A549 treated with Hydrocortisone at 1 μM for 4 hours (cell line): ENCODE measurements around the gene NAMPT. TPM values are rescaled to one million over a fixed set of nuclear protein-coding genes. Genes with fewer than 3 reads are reported as not detected.

Experiments
- total RNA-seq: library from RNA; stranded (reverse); fragments of 200-300 nt; extraction: Qiagen RNA extraction; gene quantifications from 5 replicates; pipeline ENCODE4 v1.2.3, GENCODE V29; 2022

Gene NAMPT
- 110 to 204 TPM (median 125 TPM) in 5 replicates for total RNA-seq

GRCh38 chr7:106284714-106285050 lies at the start of gene NAMPT:
Gene NAMPT (minus strand): TSS chr7:106284983. CDS start chr7:106284884, 99 bp downstream.

Other genes starting within 250 kb of the NAMPT start
- 77.1 to 109 TPM (median 85.4 TPM) in 5 replicates for gene SYPL1, start 172.7 kb downstream of the NAMPT start, total RNA-seq